Activated T-cell treated with anti-CD3 and anti-CD28 coated beads, Interleukin-2, amount 50 U/mL, for 72 hours (primary cell): ENCODE data around the gene MDM4. TPM values are rescaled to one million over a fixed set of nuclear protein-coding genes. Genes with fewer than 3 reads are reported as not detected.

ENCODE experiments used
- ATAC-seq, 2 donors: fragments of 150-1000 bp; cut with Tn5 transposase; replicated peaks in 1 of 2; 2 replicates each; pipeline ENCODE4 v1.10.0; 2021; ENCODE audit warnings: moderate library complexity in 2 of 2, mild to moderate bottlenecking in 1 of 2
- DNase-seq, 2 donors: peaks; one replicate each; pipeline ENCODE4 v3.0.0; 2021 to 2022; ENCODE audit warnings: mixed read lengths in 1 of 2
- H3K27ac Mint-ChIP-seq: one replicate; pipeline ENCODE4 v1.8.0; 2022; ENCODE audit warnings: mild to moderate bottlenecking, moderate library complexity, mixed read lengths
- H3K27me3 Mint-ChIP-seq: one replicate; pipeline ENCODE4 v1.8.0; 2022; ENCODE audit warnings: low read depth, mixed read lengths
- H3K36me3 Mint-ChIP-seq, 2 donors: one replicate each; pipeline ENCODE4 v1.8.0; 2022; ENCODE audit warnings: mixed read lengths in 2 of 2, mild to moderate bottlenecking in 1 of 2; ENCODE audit not compliant: insufficient read depth in 2 of 2
- H3K4me1 Mint-ChIP-seq: one replicate; pipeline ENCODE4 v1.8.0; 2022; ENCODE audit warnings: low read depth, mixed read lengths
- H3K4me3 Mint-ChIP-seq, 2 donors: one replicate each; pipeline ENCODE4 v1.8.0; 2022; ENCODE audit warnings: mild to moderate bottlenecking in 2 of 2, mixed read lengths in 2 of 2, moderate library complexity in 2 of 2
- H3K9me3 Mint-ChIP-seq, 2 donors: one replicate each; pipeline ENCODE4 v1.8.0; 2022; ENCODE audit warnings: mixed read lengths in 2 of 2
- total RNA-seq, 2 donors: library from RNA; stranded (reverse); gene quantifications; one replicate each; pipeline ENCODE4 v1.2.3, GENCODE V29; 2022

Gene MDM4
- total RNA-seq, 2 donors from 2014 or later = 147 to 153 TPM

DNA sequence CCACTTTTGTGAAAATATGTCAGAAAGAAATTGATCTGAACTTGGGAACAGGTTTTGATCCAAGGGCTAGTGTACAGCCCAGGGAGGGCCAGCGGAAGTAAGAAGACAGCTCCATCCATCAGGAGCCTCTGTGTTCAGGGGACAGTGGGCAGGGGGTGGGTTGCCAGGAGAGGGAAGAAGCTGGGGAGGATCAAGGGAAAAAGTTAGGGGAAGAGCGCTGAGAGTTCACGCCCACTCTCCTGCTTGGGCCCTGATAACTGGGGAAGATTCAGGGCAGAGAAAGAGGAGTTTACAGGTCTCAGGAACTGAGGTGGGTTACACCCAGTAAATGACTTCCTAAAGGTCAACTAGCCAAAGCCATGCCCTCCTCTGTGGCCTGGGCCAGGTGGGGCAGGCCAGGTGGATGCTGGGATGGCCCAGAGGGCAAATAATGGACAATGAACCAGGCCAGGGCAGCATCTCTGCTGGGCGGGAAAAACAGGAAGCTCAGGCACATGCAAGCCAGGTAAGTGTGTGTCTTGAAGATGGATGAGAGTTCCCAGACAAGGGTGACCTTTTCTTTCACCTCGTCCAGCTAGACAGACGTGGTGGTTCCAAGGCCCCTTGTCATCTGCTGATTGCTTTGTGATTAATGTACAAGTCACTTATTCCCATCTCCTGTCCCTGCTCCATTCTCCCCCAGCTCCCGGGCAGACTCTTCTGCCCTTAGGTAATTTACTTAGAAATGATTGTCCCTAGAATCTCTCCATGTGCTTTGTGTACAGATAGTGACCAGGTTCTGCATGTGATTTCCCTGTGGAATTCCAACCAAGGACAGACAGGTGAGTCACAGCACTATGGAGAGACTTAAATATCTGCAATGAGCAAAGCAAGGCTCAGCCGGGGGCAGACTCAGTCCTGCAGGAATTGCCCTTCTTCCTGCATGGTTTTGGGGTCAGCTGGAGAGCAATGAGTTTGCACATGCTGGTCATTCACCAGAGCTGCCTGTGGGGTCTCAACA, 57.0 kb downstream of the MDM4 start:
- H3K27me3 Mint-ChIP-seq = no peaks in the 10 kb centered on the region
- no peak overlapping the region for H3K4me3 Mint-ChIP-seq
- H3K27ac Mint-ChIP-seq = no peak overlapping the region
- no peaks in the 10 kb centered on the region for H3K9me3 Mint-ChIP-seq
- H3K4me1 Mint-ChIP-seq = peaks cover 4% of the 10 kb centered on the region
- ATAC-seq = no peak
- H3K36me3 Mint-ChIP-seq = peaks cover 0 to 5% of the 10 kb centered on the region in 2 donors
- DNase-seq = no peak

DNA sequence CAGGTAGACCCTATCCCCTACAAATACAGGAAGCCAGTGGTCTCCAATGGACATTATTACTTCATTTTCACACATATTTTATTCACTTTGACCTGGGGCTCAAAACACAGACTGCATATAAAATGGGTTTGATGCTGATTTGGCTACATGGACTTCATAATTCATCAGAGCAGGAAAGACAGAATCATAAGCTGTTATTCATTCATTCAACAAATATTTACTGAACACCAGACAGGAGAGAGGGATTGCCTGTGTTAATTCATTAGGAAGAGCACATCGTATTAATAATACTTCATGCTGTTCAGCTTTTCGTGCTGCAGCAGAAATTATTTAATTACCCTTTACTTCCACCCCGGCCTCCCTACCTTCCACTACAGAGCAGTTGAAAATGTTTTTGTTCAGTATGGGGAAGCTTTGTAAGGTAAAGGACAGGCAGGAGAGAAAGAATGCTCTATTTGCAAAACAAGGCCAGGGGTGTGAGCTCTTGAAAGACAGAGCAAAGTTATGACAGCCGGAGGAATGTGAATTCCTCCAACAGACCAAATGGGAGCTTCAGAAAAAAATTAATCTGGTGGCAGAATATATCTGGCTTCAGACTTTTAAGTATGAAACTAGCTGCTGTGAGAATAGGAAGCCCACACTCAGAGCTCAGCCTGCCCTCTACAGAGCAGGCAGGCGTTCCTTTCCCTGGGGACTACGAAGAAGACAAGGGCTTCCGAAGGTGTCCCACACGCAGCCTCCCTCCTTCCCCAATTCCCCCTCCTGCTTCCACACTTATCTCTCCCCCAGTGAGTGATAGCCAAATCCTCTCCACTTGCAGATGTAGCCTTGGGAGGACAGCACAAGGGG, 58.0 kb downstream of the MDM4 start:
- no peak for DNase-seq
- Mint-ChIP-seq H3K27me3 (no peaks in the 10 kb centered on the region), H3K36me3 (peaks cover 0 to 5% of the 10 kb centered on the region in 2 donors)

DNA sequence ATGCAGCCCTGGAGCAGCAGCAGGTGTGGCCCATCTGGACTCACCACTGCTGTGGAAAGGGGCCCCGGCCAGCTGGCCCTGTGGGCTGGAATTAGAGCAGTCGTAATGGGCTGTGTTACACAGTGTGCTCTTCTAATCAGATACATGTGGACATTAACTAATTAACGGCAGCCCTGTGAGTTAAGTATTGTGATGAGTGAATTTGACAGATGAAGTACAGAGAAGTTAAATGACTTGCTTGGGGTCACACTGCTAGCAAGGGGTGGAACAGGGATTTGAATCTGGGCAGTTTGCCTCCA, 58.6 kb downstream of the MDM4 start:
- Mint-ChIP-seq H3K36me3 (peaks cover 0 to 4% of the 10 kb centered on the region in 2 donors), H3K9me3 (no peaks in the 10 kb centered on the region), H3K4me1 (peaks cover 20% of the 10 kb centered on the region), H3K4me3 (no peak overlapping the region), H3K27ac (no peak overlapping the region), H3K27me3 (no peaks in the 10 kb centered on the region)
- ATAC-seq (no peak), DNase-seq (no peak)

More for the DNA sequence above, 58.0 kb downstream of the MDM4 start:
- H3K27ac Mint-ChIP-seq = no peak overlapping the region
- H3K4me3 Mint-ChIP-seq = no peak overlapping the region
- H3K9me3 Mint-ChIP-seq = no peaks in the 10 kb centered on the region
- H3K4me1 Mint-ChIP-seq = peaks cover 14% of the 10 kb centered on the region
- no peak for ATAC-seq

DNA sequence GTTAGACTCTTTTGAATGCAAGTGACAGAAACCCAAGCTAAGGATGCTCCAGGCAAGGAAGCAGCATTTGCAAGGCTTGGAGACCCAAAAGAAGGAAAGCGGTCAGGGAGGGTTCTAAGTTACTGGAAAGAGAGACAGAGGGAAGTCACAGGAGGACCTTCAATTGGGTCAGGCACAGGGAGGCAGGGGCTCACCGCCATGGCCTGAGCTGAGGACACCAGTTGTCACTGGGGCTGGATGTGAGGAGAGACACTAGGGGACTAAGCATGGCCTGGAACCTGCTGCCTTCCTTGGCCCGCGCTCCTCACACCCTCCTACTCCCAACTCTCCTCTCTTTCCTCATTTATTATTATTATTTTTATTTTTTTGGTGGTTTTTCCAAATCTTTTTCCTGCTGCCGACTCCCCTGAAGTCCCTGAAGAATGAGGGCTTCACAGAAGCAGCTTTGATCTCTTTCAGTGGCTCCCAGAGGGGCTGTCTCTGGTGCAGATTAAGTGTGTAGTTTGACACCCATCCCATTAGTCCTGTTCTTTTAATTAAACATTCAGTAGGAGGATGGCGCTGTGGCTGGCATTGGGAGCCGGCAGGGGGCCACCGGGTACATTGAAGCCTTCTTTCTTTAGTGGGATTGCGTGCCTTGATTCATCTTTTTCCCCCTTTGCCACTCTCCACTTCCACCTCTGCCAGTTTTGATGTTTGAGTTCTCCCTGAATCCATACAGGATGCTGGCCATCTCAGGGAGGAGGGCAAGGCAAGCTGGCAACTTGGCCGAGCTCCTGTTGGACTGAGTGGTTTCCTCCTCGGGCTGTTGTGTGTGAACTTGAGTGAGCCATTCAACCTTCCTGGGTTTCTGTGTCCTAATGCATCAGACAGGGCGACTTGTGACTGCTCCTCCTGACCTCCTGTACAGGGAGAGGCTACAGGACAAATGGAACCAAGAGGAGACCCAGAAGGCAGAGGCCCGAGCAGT, 59.3 kb downstream of the MDM4 start:
- H3K9me3 Mint-ChIP-seq = no peaks in the 10 kb centered on the region
- no peak overlapping the region for H3K27ac Mint-ChIP-seq
- H3K27me3 Mint-ChIP-seq = no peaks in the 10 kb centered on the region
- ATAC-seq = no peak
- H3K36me3 Mint-ChIP-seq = peaks cover 0 to 4% of the 10 kb centered on the region in 2 donors
- no peak overlapping the region for H3K4me3 Mint-ChIP-seq
- no peak for DNase-seq
- peaks cover 27% of the 10 kb centered on the region for H3K4me1 Mint-ChIP-seq

DNA sequence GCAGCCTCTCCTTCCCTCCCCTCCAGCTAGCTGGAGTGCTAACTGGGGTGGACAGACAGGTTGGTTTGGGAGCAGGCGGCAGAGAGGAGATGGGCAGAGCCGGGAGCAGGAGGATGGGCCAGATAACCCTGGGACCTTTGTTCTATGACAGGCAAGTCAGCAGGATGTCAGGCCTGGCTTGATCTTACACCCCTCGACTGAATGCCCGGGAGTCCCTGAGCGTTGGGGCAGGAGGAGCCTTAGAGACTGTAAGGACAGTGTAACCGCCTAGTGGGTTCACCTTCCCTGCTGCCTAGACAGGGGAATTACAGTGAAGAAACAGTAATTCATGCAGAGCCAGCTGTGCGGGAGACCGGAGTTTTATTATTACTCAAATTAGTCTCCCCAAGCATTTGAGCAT, 60.2 kb downstream of the MDM4 start:
- Mint-ChIP-seq H3K27ac (peak overlapping the region; percentile 64), H3K4me3 (no peak overlapping the region), H3K36me3 (peaks cover 0 to 4% of the 10 kb centered on the region in 2 donors), H3K27me3 (no peaks in the 10 kb centered on the region), H3K9me3 (no peaks in the 10 kb centered on the region), H3K4me1 (peaks cover 28% of the 10 kb centered on the region)
- ATAC-seq (no peak), DNase-seq (no peak)

DNA sequence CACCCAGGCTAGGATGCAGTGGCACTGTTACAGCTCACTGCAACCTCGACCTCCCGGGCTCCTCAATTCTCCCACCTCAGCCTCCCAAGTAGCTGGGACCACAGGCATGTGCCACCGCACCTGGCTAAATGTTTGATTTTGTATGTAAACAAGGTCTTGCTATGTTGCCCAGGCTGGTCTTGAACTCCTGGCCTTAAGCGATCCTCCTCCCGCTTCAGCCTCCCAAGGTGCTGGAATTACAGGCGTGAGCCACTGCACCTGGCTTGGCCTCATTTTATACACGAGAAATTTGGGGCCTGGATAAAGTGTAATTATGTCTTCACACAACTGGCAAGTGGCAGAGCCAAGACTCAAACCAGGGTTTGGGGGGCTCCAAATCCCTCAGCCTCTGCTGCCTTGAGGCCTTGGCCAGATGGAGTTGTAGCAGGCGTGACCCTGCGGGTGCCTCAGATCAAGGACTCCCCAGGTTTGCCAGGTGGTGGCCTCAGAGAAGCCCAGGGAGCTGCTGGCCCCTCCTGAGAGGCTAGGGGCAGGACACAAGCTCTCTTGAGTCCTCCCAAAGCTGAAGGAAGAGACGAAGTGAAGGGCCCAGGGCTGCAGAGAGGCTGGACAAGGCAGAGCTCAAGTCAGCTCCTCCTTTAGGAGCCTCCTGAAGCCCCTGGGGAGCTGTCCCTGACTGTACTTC, 61.7 kb downstream of the MDM4 start:
- DNase-seq = no peak
- Mint-ChIP-seq H3K4me3 (no peak overlapping the region), H3K27ac (peak overlapping the region; percentile 64), H3K4me1 (peaks cover 28% of the 10 kb centered on the region), H3K36me3 (peaks cover 0 to 2% of the 10 kb centered on the region in 2 donors), H3K27me3 (no peaks in the 10 kb centered on the region), H3K9me3 (no peaks in the 10 kb centered on the region)
- peak in 1 of 2 donors; percentile 6 for ATAC-seq

DNA sequence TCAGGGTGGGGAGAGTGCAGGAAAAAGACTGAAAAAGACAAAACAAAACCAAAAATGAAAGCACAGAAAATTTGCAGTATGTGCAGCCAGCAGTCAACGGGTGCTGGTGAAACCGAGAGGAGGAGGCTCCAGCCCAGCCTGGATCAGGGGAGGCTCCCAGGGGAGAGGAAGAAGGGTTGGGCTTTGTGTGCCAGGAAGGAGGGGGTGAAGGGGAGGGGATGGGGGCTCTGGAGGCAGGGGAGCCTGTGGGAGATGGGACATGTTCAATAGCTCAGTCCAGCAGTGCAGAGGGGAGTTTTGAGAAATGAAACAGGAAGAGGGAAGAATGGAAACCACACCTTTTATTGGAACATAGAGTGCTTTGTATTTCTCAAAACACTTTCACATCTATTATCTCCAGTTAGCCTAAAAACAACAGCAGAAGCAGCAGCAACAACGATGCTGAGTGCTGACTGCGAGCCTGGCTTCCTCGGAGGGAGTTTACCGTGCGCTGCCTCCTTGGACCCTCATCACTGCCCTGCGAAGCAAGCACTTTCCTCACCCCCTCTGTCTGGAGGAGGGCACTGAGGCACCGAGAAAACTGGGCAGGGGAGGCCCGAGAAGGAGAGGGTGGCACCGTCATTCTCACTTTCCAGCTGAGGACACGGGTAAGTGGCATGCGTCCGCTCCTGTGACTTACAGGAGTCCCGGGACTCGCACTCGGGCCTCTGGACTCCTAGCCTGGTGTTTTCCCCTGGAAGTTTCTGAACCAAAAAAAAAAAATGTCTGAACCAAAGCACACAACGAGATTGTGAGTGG, 62.9 kb downstream of the MDM4 start:
- H3K36me3 Mint-ChIP-seq = peaks cover 0 to 2% of the 10 kb centered on the region in 2 donors
- peak; percentile 73 for ATAC-seq

DNA sequence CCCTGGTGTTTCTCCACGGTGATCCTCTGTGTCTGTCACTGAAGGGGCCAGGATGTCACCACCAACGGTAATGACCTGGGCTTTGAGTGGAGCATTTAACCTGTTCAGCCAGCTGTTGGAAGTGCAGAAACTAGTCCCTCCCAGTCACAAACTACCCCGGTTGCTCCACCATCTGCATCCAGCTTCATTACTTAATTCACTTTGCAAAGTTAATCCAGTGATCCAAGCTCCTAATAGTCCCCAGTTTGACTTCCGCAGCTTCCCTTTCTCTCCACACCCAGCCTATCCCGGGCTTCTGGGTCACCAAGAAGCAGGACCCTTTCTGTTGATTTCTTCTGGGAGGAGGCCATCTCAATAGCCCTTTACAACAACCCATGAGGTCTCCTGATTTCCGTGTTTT, 63.5 kb downstream of the MDM4 start:
- H3K9me3 Mint-ChIP-seq = no peaks in the 10 kb centered on the region
- peaks cover 28% of the 10 kb centered on the region for H3K4me1 Mint-ChIP-seq
- no peak for ATAC-seq
- H3K27me3 Mint-ChIP-seq = no peaks in the 10 kb centered on the region
- peak overlapping the region; percentile 13 for H3K27ac Mint-ChIP-seq
- no peak for DNase-seq
- H3K36me3 Mint-ChIP-seq = peaks cover 0 to 2% of the 10 kb centered on the region in 2 donors
- H3K4me3 Mint-ChIP-seq = peak overlapping the region; percentile 75 to 77

More for the DNA sequence above, 62.9 kb downstream of the MDM4 start:
- H3K9me3 Mint-ChIP-seq = no peaks in the 10 kb centered on the region
- peak overlapping the region; percentile 75 to 77 for H3K4me3 Mint-ChIP-seq
- H3K27ac Mint-ChIP-seq = peak overlapping the region; percentile 64
- peak; percentile 15 to 17 for DNase-seq
- peaks cover 28% of the 10 kb centered on the region for H3K4me1 Mint-ChIP-seq
- H3K27me3 Mint-ChIP-seq = no peaks in the 10 kb centered on the region

DNA sequence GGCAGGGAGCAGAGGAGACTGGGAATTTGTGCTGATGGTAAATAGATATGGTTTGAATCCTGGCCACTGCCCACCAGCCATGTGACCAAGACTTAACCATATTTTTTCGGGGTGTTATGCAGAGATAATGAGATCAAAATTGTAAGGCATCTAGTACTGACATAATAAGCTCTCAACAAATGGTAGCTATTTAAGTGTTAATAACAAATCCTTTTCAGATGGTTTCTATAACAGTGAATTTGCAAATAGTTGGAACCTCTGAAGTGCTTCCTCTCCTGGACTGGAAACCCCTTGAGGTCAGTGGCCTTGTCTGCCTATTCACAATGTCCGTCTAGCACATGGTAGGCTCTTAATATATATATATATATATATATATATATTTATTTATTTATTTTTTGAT, 64.7 kb downstream of the MDM4 start:
- Mint-ChIP-seq H3K9me3 (no peaks in the 10 kb centered on the region), H3K27ac (no peak overlapping the region), H3K4me3 (no peak overlapping the region), H3K4me1 (peaks cover 28% of the 10 kb centered on the region), H3K27me3 (no peaks in the 10 kb centered on the region), H3K36me3 (peaks cover 0 to 2% of the 10 kb centered on the region in 2 donors)
- ATAC-seq = no peak
- no peak for DNase-seq

DNA sequence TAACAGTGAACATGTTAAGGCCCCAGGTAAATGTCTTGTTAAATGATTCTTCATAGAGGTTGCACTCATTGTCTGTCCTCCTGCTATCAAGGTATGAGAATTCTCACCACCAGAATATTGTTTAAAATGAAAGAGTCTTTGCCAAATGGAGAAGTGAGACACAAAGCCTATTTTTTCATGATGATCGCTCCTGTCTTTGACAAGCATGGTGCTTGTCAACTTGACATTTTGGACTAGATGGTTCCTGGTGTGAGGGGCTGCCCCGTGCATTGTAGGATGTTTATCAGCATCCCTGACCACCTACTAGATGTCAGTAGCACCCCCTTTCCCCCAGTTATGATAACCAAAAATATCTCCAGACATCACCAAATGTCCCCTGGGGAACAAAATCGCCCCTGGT, 65.6 kb downstream of the MDM4 start:
- Mint-ChIP-seq H3K27ac (no peak overlapping the region), H3K27me3 (no peaks in the 10 kb centered on the region)

DNA sequence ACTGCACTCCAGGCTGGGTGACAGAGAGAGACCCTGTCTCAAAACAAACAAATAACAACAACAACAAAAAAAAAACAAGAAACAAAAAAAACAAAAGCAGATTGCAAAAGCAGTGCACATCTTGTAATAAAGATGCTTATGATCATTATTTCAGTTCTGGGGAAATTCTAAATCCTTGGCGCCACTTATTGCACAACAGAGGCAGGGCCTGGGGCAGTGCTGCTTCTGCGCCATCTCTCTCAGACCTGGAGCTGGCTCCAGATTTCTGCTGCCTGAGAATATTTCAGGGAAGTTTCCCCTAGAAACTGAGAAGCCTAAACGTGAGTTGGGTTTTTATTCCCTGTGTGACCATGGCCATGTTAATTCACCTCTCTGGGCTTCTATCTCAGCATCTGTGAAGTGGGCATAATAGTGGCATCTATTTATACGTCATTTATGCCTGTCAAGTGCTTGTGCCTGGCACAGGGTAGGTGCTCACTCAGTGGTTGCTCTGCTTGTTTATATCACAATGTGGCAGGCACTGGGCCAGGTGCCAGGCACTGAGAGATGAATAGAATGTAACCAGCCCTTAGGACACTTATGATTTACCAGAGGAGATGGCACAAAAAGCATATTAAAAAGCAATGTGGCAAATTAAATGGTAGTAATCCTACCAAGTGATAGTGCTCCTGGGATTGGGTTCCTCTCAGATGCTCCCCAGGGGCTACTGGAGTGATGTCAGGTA, 67.9 kb downstream of the MDM4 start:
- no peaks in the 10 kb centered on the region for H3K27me3 Mint-ChIP-seq
- no peak overlapping the region for H3K4me3 Mint-ChIP-seq
- peaks cover 15% of the 10 kb centered on the region for H3K4me1 Mint-ChIP-seq
- DNase-seq = no peak
- no peak for ATAC-seq
- no peaks in the 10 kb centered on the region for H3K9me3 Mint-ChIP-seq
- no peak overlapping the region for H3K27ac Mint-ChIP-seq
- peaks cover 0 to 2% of the 10 kb centered on the region in 2 donors for H3K36me3 Mint-ChIP-seq

More for the DNA sequence above, 65.6 kb downstream of the MDM4 start:
- no peak for DNase-seq
- H3K4me1 Mint-ChIP-seq = peaks cover 28% of the 10 kb centered on the region
- no peak overlapping the region for H3K4me3 Mint-ChIP-seq
- ATAC-seq = no peak
- peaks cover 0 to 2% of the 10 kb centered on the region in 2 donors for H3K36me3 Mint-ChIP-seq
- H3K9me3 Mint-ChIP-seq = no peaks in the 10 kb centered on the region
